Stimulated activated CD4-positive, alpha-beta T cell treated with anti-CD3 and anti-CD28 coated beads, Interleukin-1b, Interleukin-23, amount 100 ng/mL, for 24 hours (primary cell): Measurements from ENCODE around the gene CDCA5.

Experiments used
- DNase-seq, 4 experiments: peaks; one replicate each; pipeline ENCODE4 v3.0.0-alpha.2; 2020; ENCODE audit warnings: low read depth in 4 of 4, low spot score in 1 of 4

Gene CDCA5

DNA sequence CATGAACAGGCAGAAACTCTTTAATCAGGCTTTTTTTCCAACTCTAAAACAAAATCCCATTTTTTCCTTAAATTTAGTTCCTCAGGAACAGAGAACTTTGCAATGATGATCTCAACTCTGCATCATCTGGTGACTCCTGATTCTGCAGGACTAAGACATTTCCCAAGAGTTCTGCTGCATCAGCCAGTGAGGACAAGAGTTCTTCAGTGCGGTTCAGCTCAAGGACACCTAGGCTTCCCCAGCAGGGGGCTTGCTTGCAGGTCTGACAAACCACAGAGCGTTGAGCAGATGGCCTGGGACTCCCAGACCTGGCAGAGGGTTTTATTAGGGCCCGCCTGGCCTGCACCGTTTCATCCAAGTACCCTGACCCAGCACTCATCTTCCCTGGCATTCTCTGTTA, 6.4 kb downstream of the CDCA5 start:
- no peak for DNase-seq

DNA sequence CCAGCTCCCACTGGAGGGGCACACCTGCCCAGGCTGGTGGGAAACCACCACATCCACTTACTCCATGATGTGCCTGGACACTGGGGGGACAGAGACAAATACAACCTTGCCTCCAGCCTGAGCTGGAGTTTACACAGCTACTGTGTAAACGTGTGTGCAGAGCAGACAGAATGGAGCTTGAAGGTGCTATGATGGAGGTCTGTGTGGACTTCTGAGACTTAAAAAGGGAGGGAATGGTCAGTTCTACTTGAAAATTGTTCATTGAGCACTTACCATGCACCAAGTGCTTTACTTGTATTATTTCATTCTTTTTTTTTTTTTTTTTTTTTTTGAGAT, 11.2 kb downstream of the CDCA5 start:
- no peak for DNase-seq

DNA sequence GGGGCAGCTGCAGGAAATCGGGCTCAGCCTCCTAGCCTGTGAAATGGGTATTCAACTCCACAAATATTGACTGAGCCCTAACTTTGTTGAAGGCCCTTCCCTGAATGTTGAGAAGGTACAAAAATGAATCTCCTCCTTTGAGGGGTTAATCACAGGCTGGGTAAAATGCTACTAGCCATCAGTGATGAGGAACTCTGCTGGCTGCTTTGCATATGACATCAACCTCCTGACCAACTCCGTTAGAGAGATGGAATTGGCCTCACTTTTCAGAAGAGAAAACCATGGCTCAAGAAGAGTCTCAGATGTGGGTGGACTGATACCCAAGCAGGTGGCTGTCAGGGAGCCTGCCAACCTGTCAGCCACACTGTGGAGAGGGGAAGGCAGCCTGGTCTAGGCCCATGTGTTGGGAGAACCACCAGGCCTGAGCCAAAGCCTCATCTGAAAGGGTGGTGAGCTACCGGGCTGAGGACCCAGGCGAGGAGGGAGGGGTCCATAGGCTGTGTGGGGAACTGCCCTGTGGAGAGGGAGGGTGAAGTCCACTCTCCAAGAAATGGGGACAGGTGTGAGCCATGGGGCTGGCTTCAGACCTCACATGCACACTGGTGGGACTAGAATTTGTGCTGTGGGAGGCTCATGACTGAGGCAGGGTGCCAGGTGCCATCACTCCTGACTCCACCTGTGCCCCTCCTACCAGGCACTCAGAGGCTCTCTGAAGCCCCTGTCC, 11.8 kb downstream of the CDCA5 start:
- DNase-seq = no peak

DNA sequence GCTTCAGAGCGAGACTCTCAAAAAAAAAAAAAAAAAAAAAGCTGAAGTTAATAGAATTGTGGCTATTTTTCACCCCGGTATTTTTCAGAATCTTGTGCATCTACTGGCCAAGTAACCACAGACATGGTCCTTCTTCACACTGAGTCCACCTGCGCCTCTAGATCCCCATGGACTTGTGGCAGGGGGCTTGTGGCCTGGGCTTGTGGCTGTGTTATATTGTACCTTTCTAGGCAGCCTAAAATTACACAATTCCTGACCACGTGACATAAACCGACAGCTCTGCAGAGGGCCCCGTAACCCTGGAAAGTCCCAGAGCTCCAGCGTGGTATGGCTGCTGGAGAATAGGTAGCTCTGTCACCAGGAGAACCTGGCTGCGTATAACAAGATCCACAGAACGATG, 14.6 kb downstream of the CDCA5 start:
- no peak for DNase-seq

DNA sequence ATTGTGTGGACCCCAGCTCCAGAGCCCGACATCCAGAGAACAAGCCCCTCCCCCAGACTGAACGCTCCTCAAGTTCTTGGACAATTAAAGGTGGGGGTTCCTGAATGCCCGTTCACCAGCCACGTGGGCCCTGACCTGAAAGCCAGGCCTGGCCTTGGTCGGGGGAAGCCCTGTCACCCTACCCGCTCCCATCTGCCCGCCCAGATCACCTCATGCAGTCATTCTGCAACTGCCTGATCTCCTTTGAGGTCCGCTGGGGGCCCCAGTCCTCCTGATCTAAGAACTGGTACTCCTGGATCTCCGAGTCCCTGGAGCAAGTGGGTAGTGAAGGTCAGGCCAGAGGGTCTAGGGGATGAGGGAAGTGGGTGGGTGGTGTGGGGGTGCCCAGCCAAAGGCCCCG, 16.4 kb downstream of the CDCA5 start:
- DNase-seq = no peak

DNA sequence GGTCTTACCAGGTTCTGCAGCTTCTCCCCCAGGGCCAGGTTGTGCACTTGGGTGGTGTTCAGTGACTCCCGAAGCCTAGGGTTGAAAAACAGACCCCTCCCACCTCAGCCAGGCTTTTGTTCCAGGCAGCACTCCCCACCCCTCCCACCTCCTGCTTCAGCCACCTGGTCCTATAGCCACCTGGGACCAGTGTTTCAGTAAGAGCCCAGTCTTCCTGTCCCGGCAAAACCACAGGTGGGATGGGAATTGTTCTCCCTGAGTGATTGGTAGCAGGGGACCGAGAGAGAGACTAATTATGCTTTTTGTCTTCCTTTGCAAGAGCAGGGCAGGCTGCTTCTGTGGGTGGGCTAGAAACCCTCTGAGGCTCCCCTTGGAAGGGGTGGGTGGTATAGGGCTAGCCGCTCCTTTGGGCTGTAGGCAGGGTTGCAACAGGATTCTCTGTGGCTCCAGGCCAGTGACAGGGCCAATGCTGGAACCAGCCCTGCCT, 17.0 kb downstream of the CDCA5 start:
- DNase-seq = no peak

DNA sequence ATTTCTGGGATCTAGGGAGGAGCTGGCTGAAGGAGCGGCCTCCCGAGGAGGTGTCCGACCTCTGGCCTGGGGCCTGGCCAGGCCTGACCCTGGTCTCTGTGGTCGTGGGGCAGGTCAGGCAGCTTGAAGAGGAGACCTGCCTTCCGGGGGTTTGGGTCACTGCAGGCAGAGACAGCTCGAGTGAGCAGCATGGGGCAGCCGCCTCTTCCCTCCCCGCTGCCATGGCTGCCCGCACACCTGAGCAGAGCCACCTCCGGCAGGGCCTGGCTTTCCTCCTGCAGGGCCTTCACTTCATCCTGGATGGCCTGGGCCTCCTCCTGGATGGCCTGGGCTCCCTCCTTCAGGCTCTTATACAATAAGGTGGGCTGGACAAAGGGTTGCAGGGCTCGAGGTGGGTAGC, 17.5 kb downstream of the CDCA5 start:
- no peak for DNase-seq

DNA sequence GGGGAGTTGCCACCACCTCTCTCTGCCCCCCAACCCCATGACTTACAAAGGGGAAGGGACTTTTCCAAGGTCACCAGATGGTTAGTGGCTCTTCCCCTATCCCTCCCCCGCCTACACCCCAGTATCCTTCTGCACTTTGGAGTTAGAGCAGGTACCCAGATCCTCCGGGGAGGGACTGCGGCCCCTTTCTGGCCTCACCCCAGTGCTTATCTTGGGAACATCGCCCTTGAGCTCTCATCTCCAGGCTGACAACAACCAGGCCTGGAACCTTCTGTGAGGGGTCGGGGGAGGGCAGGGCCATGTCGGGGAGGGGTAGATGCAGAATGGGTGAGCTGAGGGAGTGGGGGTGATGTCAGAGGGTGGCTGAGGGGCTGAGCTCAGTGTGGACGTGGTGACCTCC, 18.0 kb downstream of the CDCA5 start:
- no peak for DNase-seq

DNA sequence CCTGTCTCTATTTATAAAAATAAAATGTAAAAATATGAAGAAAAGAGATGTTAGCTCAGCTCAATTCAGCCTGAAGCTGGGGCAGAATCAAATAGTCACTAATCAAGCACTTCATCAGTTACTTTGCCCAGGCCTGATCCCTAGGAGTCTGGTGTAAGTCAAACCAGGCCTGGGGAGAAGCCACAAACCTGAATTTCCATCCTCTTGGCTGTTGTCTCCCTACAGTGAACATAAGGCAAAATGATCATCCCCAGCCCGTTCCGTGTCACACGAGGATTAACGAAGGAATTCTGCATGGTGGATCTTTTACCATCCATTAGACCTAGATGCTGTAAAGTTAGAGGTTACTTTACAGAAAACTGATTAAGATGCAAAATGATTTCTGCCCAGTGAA, 19.0 kb downstream of the CDCA5 start:
- no peak for DNase-seq

DNA sequence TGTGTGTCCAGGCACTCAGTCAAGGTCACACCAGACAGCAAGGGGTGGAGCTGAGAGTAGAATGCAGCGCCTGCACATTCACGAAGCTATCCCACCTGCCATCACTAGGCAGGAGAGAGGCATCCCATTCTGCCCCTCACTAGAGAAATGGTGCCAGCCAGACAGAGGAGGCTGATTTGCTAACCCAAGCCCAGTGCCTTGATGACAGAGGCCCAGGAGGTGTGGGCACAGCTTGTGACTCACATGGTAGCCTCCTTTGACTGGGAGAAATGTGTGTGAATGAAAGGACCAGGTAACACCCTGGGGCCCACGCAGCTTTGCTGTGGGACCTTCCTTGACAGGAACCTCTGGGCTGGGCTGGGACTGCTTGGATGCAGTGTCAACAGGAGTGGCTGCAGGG, 20.3 kb downstream of the CDCA5 start:
- DNase-seq = no peak

DNA sequence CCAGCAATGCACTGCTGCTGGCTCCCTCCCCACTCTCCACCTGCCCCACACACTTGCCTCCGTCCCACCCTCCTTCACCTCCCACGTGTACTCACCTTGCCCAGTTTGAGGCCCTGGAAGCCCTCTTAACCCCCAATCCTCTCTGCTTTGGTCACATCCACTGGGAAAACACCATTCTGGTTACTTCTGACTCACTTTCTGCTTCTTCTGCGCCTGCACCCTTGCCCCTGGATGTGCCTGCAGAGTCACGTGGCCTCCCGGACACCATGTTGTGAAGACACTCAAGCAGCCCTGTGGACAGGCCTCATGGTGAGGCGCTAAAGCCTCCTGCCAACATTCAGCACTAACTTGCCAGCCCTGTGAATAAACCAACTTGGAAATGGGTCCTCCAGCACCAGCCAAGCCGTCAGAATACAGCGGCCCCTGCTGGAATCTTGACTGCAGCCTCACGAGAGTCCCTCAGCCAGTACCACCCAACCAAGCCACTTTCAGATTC, 22.9 kb downstream of the CDCA5 start:
- DNase-seq = no peak

DNA sequence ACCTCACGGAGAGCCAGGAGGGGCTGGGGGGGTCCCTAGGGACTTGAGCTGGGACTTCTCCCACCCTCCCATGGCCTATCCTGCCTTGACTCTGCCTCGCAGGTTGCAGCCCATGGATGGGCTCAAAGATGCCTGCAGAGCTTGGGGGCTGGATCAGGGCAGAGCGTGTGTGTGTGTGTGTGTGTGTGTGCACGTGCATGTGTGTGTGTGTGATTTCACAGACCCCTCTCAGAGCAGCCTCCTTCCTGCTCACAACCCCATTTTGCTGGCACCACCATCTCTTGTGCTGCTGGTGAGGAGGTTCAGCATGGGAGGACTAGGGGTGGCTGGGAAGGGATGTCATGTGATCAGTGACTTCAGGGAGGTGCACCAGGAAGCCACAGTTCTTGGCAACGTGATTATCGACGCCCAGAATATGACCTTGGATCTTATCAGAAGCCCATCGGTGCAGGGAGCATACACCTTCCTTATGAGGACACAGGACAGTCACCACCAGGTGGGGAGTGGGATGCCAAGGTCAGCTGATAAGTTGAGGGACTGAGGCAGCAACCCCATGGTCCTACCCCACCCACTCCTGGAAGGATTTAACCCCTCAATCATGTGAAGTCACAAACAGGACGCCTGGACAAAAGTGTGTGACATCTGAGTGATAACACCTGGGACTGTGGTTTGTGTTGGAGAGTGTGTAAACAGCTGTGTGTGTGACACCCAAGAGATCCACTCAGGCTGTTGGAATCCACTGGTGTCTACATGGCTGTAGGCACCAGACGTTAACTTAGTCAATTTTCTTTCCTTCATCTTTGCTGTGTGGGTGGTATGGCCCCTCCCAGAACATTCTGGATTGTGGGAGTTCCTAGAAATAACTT, 23.6 kb downstream of the CDCA5 start:
- no peak for DNase-seq

DNA sequence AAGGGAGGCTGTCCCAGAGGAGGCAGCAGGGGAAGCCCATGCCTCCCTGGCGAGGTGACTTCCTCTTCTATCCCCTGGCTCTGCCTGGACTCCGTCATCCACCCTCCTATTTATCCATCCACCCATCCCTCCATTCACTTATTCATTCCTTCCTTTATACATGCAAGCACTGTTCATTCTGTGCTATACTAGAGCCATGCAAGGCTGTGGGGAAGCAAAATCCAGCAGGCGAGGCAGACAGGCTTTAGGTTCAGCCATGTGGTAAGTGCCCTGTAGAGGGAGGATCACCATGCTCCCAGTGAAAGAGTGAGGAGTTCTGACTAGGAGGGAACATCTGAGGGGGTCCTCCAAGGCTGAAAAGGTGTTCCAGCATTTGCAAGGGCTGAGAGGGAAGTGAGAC, 24.3 kb downstream of the CDCA5 start:
- DNase-seq = no peak

DNA sequence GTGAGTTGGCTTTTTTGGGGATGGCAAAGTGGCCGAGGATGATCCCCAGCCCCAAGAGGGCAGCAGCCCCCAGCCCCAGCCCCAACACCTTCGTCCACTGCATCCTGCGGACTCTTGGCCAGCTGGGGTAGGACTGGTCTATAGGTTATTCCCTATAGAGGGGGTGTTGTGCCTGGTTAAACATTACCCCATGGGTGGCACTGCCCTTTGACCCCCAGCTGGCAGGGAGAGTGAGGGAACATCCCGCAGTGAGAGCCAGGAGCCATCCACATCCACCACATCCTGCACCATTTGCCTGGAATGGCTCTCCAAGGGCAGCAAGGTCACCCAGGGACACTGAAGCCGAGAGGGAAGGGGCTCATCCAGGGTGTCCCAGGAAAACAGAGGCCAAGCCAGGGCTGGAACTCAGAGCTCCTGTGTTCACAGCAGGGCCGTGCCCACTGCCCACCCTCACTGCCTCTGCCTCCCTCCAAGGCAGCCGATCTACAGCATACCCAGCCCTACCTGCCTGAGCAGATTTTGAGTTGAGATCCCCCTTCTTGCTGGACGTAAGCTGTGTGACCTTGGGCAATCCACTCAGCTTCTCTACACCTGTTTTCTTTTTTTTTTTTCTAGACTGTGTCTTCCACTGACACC, 25.3 kb downstream of the CDCA5 start, which contains the start of gene NAALADL1:
TSS of gene NAALADL1 (minus strand) at position 135 of the 636 bp plus-strand sequence. CDS start at position 103, 32 bp downstream.
- no peak for DNase-seq

DNA sequence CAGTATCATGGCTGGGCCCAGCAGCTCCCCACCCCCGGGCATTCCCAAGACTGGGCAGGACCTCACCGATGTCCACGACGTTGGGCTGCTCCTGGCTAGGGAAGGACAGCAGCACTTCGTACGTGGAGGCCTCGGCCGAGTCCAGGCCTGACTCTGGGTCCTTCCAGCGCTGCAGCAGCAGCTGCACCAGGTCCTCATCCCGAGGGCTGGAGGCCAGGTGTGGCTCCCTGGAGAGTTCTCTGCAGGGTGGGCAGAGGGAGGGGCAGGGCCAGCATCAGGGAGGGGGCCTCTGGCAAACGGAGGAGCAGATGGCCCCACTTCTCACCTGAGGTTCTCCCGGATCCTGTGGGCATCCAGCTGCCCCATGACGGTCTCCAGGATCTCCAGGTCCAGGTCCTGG, 25.8 kb downstream of the CDCA5 start:
- no peak for DNase-seq

DNA sequence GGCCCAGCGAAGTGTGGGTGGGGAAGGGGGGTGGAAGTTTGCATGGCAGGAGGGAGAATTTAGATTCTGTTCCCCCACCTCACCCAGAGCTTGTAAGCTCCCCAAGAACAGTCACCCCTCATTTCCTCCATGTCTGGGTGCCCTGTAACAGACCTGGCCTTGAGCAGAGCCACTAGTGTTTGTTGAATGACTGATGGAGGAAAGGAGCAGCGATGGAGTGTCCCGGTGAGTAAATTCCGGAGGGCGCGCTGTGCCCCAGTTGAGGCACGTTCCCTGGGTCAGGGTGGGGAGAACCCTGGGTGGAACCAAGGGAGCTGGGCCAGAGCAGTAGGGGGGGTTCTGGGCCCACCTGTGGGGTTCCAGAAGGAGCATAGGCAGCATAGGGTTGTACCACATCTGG, 26.3 kb downstream of the CDCA5 start:
- no peak for DNase-seq

DNA sequence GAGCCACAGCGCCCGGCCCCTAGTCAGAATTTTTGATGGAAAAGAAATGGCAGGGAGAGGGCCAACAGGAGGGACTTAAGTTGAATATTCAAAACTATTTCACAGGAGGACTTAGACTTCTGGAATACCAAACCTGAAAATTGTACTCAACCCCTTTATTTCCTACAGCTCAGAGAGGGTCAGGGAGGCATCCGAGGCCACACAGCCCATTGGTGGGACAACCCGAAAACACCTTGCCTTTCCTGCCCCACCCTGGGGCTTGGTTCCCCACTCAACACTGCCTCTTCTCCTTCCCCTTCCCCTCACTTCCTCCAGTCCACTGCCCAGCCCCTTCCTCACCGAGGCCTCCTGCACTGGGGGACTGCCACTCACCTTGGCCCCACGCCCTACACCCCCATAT, 26.8 kb downstream of the CDCA5 start:
- no peak for DNase-seq

DNA sequence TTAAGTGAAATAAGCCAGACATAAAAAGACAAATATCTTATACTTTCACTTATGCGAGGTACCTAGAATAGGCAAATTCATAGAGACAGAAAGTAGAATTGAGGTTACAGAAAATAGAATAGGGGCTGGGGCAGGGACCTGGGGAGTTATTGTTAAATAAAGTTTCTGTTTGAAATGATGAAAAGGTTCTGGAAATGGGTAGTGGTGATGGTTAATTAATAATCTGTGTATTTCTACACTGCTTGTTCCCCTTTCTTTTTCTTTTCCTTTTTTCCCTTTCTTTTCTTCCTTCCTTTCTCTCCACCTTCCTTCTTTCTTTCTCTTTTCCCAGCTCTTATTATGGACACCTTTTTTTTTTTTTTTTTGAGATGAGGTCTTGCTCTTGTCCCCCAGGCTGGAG, 28.3 kb downstream of the CDCA5 start:
- DNase-seq = no peak

DNA sequence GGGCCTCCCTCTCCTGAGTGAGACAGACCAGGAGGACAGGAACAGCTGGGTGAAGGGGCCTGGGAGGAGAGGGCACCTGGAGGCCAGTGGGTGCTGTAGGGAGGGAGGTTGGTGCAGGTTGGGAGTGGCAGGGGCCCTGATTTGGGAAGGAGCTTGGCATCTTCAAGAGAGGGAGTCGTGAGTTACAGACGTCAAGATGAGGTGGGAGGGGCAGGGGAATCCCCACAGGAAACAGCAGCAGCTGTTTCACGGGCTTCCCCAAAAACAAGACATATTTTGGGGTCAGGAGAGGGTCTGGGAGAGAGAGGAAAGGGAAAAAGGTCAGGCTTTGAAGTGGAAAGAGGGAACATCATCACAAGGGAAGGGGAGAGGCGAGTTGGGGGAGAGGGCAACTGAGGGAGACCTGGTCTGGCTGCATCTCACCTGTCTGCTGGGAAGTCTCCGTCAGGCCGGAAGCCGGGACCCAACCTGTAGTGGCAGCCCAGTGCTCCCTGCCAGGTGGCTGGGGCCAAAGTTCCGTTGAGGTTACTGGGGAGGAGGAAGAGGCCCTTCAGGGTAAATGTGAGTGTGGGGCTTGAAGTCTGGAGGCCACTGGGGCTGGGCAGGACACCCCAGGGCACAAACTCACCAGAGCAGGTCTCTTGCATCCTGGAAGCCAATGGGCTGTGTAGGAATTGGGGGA, 29.9 kb downstream of the CDCA5 start:
- no peak for DNase-seq

DNA sequence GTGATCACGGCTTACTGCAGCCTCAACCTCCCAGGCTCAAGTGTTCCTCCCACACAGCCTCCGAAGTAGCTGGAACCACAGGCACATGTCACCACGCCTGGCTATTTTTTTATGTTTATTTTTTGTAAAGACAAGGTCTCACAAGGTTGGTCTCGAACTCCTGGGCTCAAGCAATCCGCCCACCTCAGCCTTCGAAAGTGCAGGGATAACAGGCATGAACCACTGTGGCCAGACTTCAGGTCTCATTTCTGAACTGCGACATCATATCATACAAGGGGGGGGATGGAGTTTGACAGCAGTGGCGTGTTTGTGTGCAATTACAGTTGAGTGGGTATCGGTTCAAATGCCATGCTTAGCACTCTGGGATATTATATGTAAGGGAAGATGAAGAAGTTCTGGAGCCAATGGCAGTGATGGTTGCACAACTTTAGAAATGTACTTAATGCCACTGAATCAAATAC, 32.4 kb downstream of the CDCA5 start:
- DNase-seq = no peak
